ENCODE data around the gene PCDHB2.
"Not testable (repeated sequence)": the region's sequence is repeated elsewhere in the genome, so short reads cannot be mapped to it uniquely, and the experiment has no call there.

PCDHB2 gene

GRCh38 chr5:141137346-141137745 lies 42.9 kb downstream of the PCDHB2 start:
- not testable (repeated sequence) for DNase-seq

All from activated CD4-positive, alpha-beta T cell treated with anti-CD3 and anti-CD28 coated beads for 4 hours (primary cell).